Stimulated activated CD8-positive, alpha-beta memory T cell treated with anti-CD3 and anti-CD28 coated beads, Interleukin-4, amount 100 ng/mL, for 1 hour (primary cell): Measurements from ENCODE around the gene STOX2.

Source experiments
- DNase-seq, 2 donors: peaks; one replicate each; pipeline ENCODE4 v3.0.0-alpha.2; 2020; ENCODE audit warnings: low read depth in 2 of 2, low spot score in 1 of 2

Gene STOX2

GRCh38 chr4:183889190-183889589, 15.9 kb upstream of the STOX2 start:
- DNase-seq, result no peak

- no peak for DNase-seq
Observed at GRCh38 chr4:183897193-183897592, 7.9 kb upstream of the STOX2 start.

GRCh38 chr4:183898456-183898855, 6.7 kb upstream of the STOX2 start:
- no peak for DNase-seq

- no peak for DNase-seq
Observed at GRCh38 chr4:183903021-183903760, 1.9 kb upstream of the STOX2 start.

GRCh38 chr4:183905593-183906488, 734 bp downstream of the STOX2 start:
- no peak for DNase-seq

GRCh38 chr4:183906489-183906738, 1.3 kb downstream of the STOX2 start:
- no peak for DNase-seq

GRCh38 chr4:183906739-183907651, 1.9 kb downstream of the STOX2 start:
- no peak for DNase-seq

- no peak for DNase-seq
Observed at GRCh38 chr4:183907871-183908683, 3.0 kb downstream of the STOX2 start.

- no peak for DNase-seq
Observed at GRCh38 chr4:183909187-183909586, 4.1 kb downstream of the STOX2 start.

- DNase-seq, result no peak
Observed at GRCh38 chr4:183909801-183910200, 4.7 kb downstream of the STOX2 start.

- DNase-seq, result no peak
Observed at GRCh38 chr4:183912585-183912984, 7.5 kb downstream of the STOX2 start.

GRCh38 chr4:183915976-183916375, 10.9 kb downstream of the STOX2 start:
- no peak for DNase-seq

- no peak for DNase-seq
Observed at GRCh38 chr4:183918696-183919095, 13.6 kb downstream of the STOX2 start.

GRCh38 chr4:183919141-183919540, 14.0 kb downstream of the STOX2 start:
- no peak for DNase-seq

- DNase-seq, result no peak
Observed at GRCh38 chr4:183920512-183920911, 15.4 kb downstream of the STOX2 start.

GRCh38 chr4:183921335-183921734, 16.2 kb downstream of the STOX2 start:
- DNase-seq, result no peak

- no peak for DNase-seq
Observed at GRCh38 chr4:183924362-183925044, 19.4 kb downstream of the STOX2 start.

GRCh38 chr4:183926950-183927349, 21.8 kb downstream of the STOX2 start:
- DNase-seq, result no peak

- DNase-seq, result no peak
Observed at GRCh38 chr4:183932576-183932975, 27.5 kb downstream of the STOX2 start.

GRCh38 chr4:183934761-183935160, 29.7 kb downstream of the STOX2 start:
- no peak for DNase-seq
